Measurements from ENCODE around the gene APOM.

APOM gene

GRCh38 chr6:31658158-31658688 lies 2.5 kb downstream of the APOM start:
- DNase-seq (ENCODE audit: low read depth), result no peak

- DNase-seq (ENCODE audit: low read depth), result no peak
Observed at GRCh38 chr6:31658983-31659648, 3.4 kb downstream of the APOM start.

- DNase-seq (ENCODE audit: low read depth), result no peak
Observed at GRCh38 chr6:31659649-31660380, 4.1 kb downstream of the APOM start.

- DNase-seq (ENCODE audit: low read depth), result peak; percentile 60
Observed at GRCh38 chr6:31660381-31661261, 4.9 kb downstream of the APOM start, which contains the start of gene C6orf47. C6orf47 (minus strand) TSS chr6:31660778; CDS start chr6:31659947, 831 bp downstream.

- DNase-seq (ENCODE audit: low read depth), result no peak
Observed at GRCh38 chr6:31661262-31662123, 5.8 kb downstream of the APOM start.

- DNase-seq (ENCODE audit: low read depth), result no peak
Observed at GRCh38 chr6:31662124-31662723, 6.5 kb downstream of the APOM start.

- no peak for DNase-seq (ENCODE audit: low read depth)
Observed at GRCh38 chr6:31663126-31663960, 7.6 kb downstream of the APOM start.

- DNase-seq (ENCODE audit: low read depth), result no peak
Observed at GRCh38 chr6:31663961-31664789, 8.5 kb downstream of the APOM start.

- DNase-seq (ENCODE audit: low read depth), result peak; percentile 87
Observed at GRCh38 chr6:31664790-31665500, 9.3 kb downstream of the APOM start, which contains the start of gene GPANK1. GPANK1 (minus strand) TSS chr6:31664997; CDS start chr6:31664478, 519 bp downstream.

- peak; percentile 99 for DNase-seq (ENCODE audit: low read depth)
Observed at GRCh38 chr6:31665501-31666336, 10.0 kb downstream of the APOM start, which contains the start of gene CSNK2B. CSNK2B (plus strand) TSS chr6:31666080; CDS start chr6:31666832, 752 bp downstream.

GRCh38 chr6:31666337-31666965 lies 10.8 kb downstream of the APOM start:
- no peak for DNase-seq (ENCODE audit: low read depth)

- DNase-seq (ENCODE audit: low read depth), result no peak
Observed at GRCh38 chr6:31669676-31670075, 14.0 kb downstream of the APOM start, which contains the start of gene LY6G5B. LY6G5B (plus strand) TSS chr6:31669976; CDS start chr6:31670951, 975 bp downstream.

GRCh38 chr6:31676322-31676903 lies 20.7 kb downstream of the APOM start:
- DNase-seq (ENCODE audit: low read depth), result no peak

- no peak for DNase-seq (ENCODE audit: low read depth)
Observed at GRCh38 chr6:31676904-31677303, 21.2 kb downstream of the APOM start.

- DNase-seq (ENCODE audit: low read depth), result no peak
Observed at GRCh38 chr6:31677955-31678354, 22.3 kb downstream of the APOM start.

Data from T follicular helper cell (primary cell).